WTC11 (cell line): ENCODE results near the gene SRXN1. TPM values are rescaled to one million over a fixed set of nuclear protein-coding genes. Genes with fewer than 3 reads are reported as not detected.

Source experiments
- ATAC-seq: fragments of 200-7000 bp; cut with Tn5 transposase; 2 replicates; pipeline ENCODE4 v1.10.0; 2021; ENCODE audit warnings: mild to moderate bottlenecking, moderate library complexity
- CTCF ChIA-PET: fragments of 300-600 bp; sonication (Branson Sonifier 250); formaldehyde crosslinking; loops from one replicate; lab custom pipeline; 2021; ENCODE audit warnings: antibody characterized with exemption; lab: Charles Lee
- POLR2A ChIA-PET: fragments of 350-600 bp; sonication (Branson Sonifier 250); formaldehyde crosslinking; loops from one replicate; lab custom pipeline; 2021; ENCODE audit warnings: antibody characterized with exemption; lab: Charles Lee
- DNase-seq: peaks from one replicate; pipeline ENCODE4 v3.0.0; 2021; ENCODE audit warnings: low spot score
- H3K27ac Mint-ChIP-seq: 2 replicates; pipeline ENCODE4 v1.8.0; 2021; ENCODE audit warnings: mixed read lengths
- H3K27me3 Mint-ChIP-seq: 2 replicates; pipeline ENCODE4 v1.8.0; 2021; ENCODE audit warnings: low read depth, mild to moderate bottlenecking, moderate library complexity, mixed read lengths
- H3K36me3 Mint-ChIP-seq: 2 replicates; pipeline ENCODE4 v1.8.0; 2021; ENCODE audit warnings: mixed read lengths
- H3K4me1 Mint-ChIP-seq: 2 replicates; pipeline ENCODE4 v1.8.0; 2022; ENCODE audit warnings: mixed read lengths
- H3K4me3 Mint-ChIP-seq: 2 replicates; pipeline ENCODE4 v1.8.0; 2021; ENCODE audit warnings: mild to moderate bottlenecking, moderate library complexity, mixed read lengths
- H3K9me3 Mint-ChIP-seq: 2 replicates; pipeline ENCODE4 v1.8.0; 2021; ENCODE audit warnings: mixed read lengths
- AFF4 ChIP-seq: sonication (generic); formaldehyde crosslinking; IDR thresholded peaks from 2 replicates; pipeline ENCODE4 v1.8.1; 2023; ENCODE audit warnings: mild to moderate bottlenecking, missing genetic modification reagents, borderline replicate concordance
- ATF3 ChIP-seq: sonication (generic); formaldehyde crosslinking; conservative IDR thresholded peaks from 2 replicates; pipeline ENCODE4 v1.8.1; 2022; ENCODE audit warnings: mild to moderate bottlenecking, missing genetic modification reagents
- ATF6 ChIP-seq: sonication (generic); formaldehyde crosslinking; IDR thresholded peaks from 2 replicates; pipeline ENCODE4 v1.8.1; 2023; ENCODE audit warnings: mild to moderate bottlenecking, missing genetic modification reagents
- ESRRA ChIP-seq: sonication (generic); formaldehyde crosslinking; IDR thresholded peaks from 2 replicates; pipeline ENCODE4 v1.8.1; 2022; ENCODE audit warnings: mild to moderate bottlenecking, missing genetic modification reagents, borderline replicate concordance
- FOXJ3 ChIP-seq: sonication (generic); formaldehyde crosslinking; IDR thresholded peaks from 2 replicates; pipeline ENCODE4 v1.9.0; 2021; ENCODE audit warnings: missing genetic modification reagents, mild to moderate bottlenecking, borderline replicate concordance
- GTF2I ChIP-seq: fragments of 250-450 bp; sonication (Bioruptor Pico); conservative IDR thresholded peaks from 2 replicates; pipeline ENCODE4 v1.4.0; 2021; ENCODE audit warnings: mild to moderate bottlenecking
- IRF1 ChIP-seq: sonication (generic); formaldehyde crosslinking; IDR thresholded peaks from 2 replicates; pipeline ENCODE4 v1.8.0; 2023; ENCODE audit warnings: missing genetic modification reagents
- JUN ChIP-seq: sonication (generic); formaldehyde crosslinking; IDR thresholded peaks from 2 replicates; pipeline ENCODE4 v1.8.0; 2023; ENCODE audit warnings: mild to moderate bottlenecking, missing genetic modification reagents
- NFYB ChIP-seq: sonication (generic); formaldehyde crosslinking; conservative IDR thresholded peaks from 2 replicates; pipeline ENCODE4 v1.8.0; 2022; ENCODE audit warnings: low read depth, missing genetic modification reagents
- STAT6 ChIP-seq: sonication (generic); formaldehyde crosslinking; conservative IDR thresholded peaks from 2 replicates; pipeline ENCODE4 v1.8.1; 2023; ENCODE audit warnings: mild to moderate bottlenecking, low read depth, missing genetic modification reagents, moderate library complexity
- TP53 ChIP-seq: sonication (generic); formaldehyde crosslinking; IDR thresholded peaks from 2 replicates; pipeline ENCODE4 v1.8.1; 2023; ENCODE audit warnings: mild to moderate bottlenecking, missing genetic modification reagents
- USF1 ChIP-seq: sonication (generic); formaldehyde crosslinking; IDR thresholded peaks from 2 replicates; pipeline ENCODE4 v1.8.0; 2022; ENCODE audit warnings: mild to moderate bottlenecking, missing genetic modification reagents
- ZMAT4 ChIP-seq: fragments of 250-450 bp; sonication (Bioruptor Pico); IDR thresholded peaks from 2 replicates; pipeline ENCODE4 v1.9.0; 2021; ENCODE audit warnings: mild to moderate bottlenecking
- ZNF219 ChIP-seq: sonication (generic); formaldehyde crosslinking; IDR thresholded peaks from 2 replicates; pipeline ENCODE4 v1.8.0; 2023; ENCODE audit warnings: missing genetic modification reagents, mild to moderate bottlenecking, borderline replicate concordance
- ZNF317 ChIP-seq: sonication (generic); formaldehyde crosslinking; IDR thresholded peaks from 2 replicates; pipeline ENCODE4 v1.8.1; 2023; ENCODE audit warnings: low read depth, mild to moderate bottlenecking, moderate library complexity, missing genetic modification reagents, borderline replicate concordance
- ZNF425 ChIP-seq: fragments of 250-450 bp; sonication (Bioruptor Pico); conservative IDR thresholded peaks from 2 replicates; pipeline ENCODE4 v1.9.0; 2021; ENCODE audit warnings: mild to moderate bottlenecking
- total RNA-seq: library from RNA; stranded (reverse); gene quantifications from 3 replicates; pipeline ENCODE4 v1.2.3, GENCODE V29; 2021

Gene SRXN1
- total RNA-seq, 1 experiment from 2014 or later: 23.0 TPM

GRCh38 chr20:689348-689747 lies 36.3 kb upstream of the SRXN1 start:
- TF ChIP-seq STAT6 (CRISPR knock-in tag): no peak
- TF ChIP-seq ZNF425 (CRISPR knock-in tag): no peak
- no peak for TF ChIP-seq ZMAT4
- no peak for TF ChIP-seq ZNF317 (CRISPR knock-in tag)
- no peak for TF ChIP-seq FOXJ3 (CRISPR knock-in tag)
- no peak for TF ChIP-seq TP53
- TF ChIP-seq AFF4 (CRISPR knock-in tag): no peak
- no peak for TF ChIP-seq ZNF219
- no peak for TF ChIP-seq NFYB (CRISPR knock-in tag)
- no peak for TF ChIP-seq ESRRA (CRISPR knock-in tag)
- TF ChIP-seq ATF6: no peak
- no peak for TF ChIP-seq GTF2I (CRISPR knock-in tag)
- TF ChIP-seq JUN (CRISPR knock-in tag): no peak
- no peak for TF ChIP-seq ATF3 (CRISPR knock-in tag)
- no peak for TF ChIP-seq IRF1 (CRISPR knock-in tag)
- no peak for TF ChIP-seq USF1 (CRISPR knock-in tag)
- DNase-seq (no peak), ATAC-seq (no peak)
- no peak overlapping the region for H3K4me3 Mint-ChIP-seq
- H3K36me3 Mint-ChIP-seq: no peaks in the 10 kb centered on the region
- H3K9me3 Mint-ChIP-seq: peaks cover 10% of the 10 kb centered on the region
- no peaks in the 10 kb centered on the region for H3K27me3 Mint-ChIP-seq
- ChIA-PET POLR2A (no interaction called here), CTCF (interaction anchor here (1.0 to 2.3 kb wide), 5 partner anchors 18 to 50 kb away, joined by 3 to 7 read pairs (median 5); no protein-coding TSS in a partner anchor)
- no peak overlapping the region for H3K27ac Mint-ChIP-seq
- peaks cover 19% of the 10 kb centered on the region for H3K4me1 Mint-ChIP-seq
